ENCODE results near the gene ERH. TPM values are rescaled to one million over a fixed set of nuclear protein-coding genes. Genes with fewer than 3 reads are reported as not detected.

The ERH gene
- total RNA-seq, 1 donor from 2014 or later, result 163 TPM

- no peak for DNase-seq (ENCODE audit: low read depth)
- H3K4me3 ChIP-seq (ENCODE audit: low read depth, low read length), result no peak overlapping the region
- no peak for TF ChIP-seq CTCF (conservative IDR thresholded peaks at IDR 0.05; ENCODE audit: low read depth, low read length)
Observed at GRCh38 chr14:69344171-69344570, 53.9 kb downstream of the ERH start.

GRCh38 chr14:69342928-69343525, 55.1 kb downstream of the ERH start:
- H3K4me3 ChIP-seq (ENCODE audit: low read depth, low read length), result no peak overlapping the region
- no peak for TF ChIP-seq CTCF (conservative IDR thresholded peaks at IDR 0.05; ENCODE audit: low read depth, low read length)
- DNase-seq (ENCODE audit: low read depth), result no peak

- H3K4me3 ChIP-seq (ENCODE audit: low read depth, low read length), result no peak overlapping the region
- no peak for TF ChIP-seq CTCF (conservative IDR thresholded peaks at IDR 0.05; ENCODE audit: low read depth, low read length)
- no peak for DNase-seq (ENCODE audit: low read depth)
Observed at GRCh38 chr14:69339426-69339825, 58.7 kb downstream of the ERH start.

GRCh38 chr14:69337984-69338383, 60.1 kb downstream of the ERH start:
- TF ChIP-seq CTCF (conservative IDR thresholded peaks at IDR 0.05; ENCODE audit: low read depth, low read length), result no peak
- H3K4me3 ChIP-seq (ENCODE audit: low read depth, low read length), result no peak overlapping the region
- no peak for DNase-seq (ENCODE audit: low read depth)

- TF ChIP-seq CTCF (conservative IDR thresholded peaks at IDR 0.05; ENCODE audit: low read depth, low read length), result no peak
- no peak overlapping the region for H3K4me3 ChIP-seq (ENCODE audit: low read depth, low read length)
- DNase-seq (ENCODE audit: low read depth), result no peak
Observed at GRCh38 chr14:69335371-69335771, 62.7 kb downstream of the ERH start.

- no peak for TF ChIP-seq CTCF (conservative IDR thresholded peaks at IDR 0.05; ENCODE audit: low read depth, low read length)
- no peak overlapping the region for H3K4me3 ChIP-seq (ENCODE audit: low read depth, low read length)
- no peak for DNase-seq (ENCODE audit: low read depth)
Observed at GRCh38 chr14:69334576-69334975, 63.5 kb downstream of the ERH start.

- TF ChIP-seq CTCF (conservative IDR thresholded peaks at IDR 0.05; ENCODE audit: low read depth, low read length), result no peak
Observed at GRCh38 chr14:69333791-69334337, 64.2 kb downstream of the ERH start.

More at GRCh38 chr14:69333791-69334337, 64.2 kb downstream of the ERH start:
- no peak overlapping the region for H3K4me3 ChIP-seq (ENCODE audit: low read depth, low read length)
- DNase-seq (ENCODE audit: low read depth), result no peak
